Esophagus squamous epithelium (tissue), 5 donors: ENCODE data around the gene PLEKHA6. TPM values are rescaled to one million over a fixed set of nuclear protein-coding genes. Genes with fewer than 3 reads are reported as not detected.
A peak's percentile ranks its signal among the peaks of the same experiment; 100 is the strongest.

Experiments used
- DNase-seq: peaks from one replicate; lab custom pipeline; 2025; lab: John Stamatoyannopoulos, UW
- H3K27ac ChIP-seq, 4 donors: fragments of 200-600 bp; sonication (generic); one replicate each; pipeline ENCODE4 v1.5.1; 2016 to 2019; ENCODE audit warnings: mild to moderate bottlenecking in 1 of 4
- H3K27me3 ChIP-seq, 4 donors: fragments of 200-600 bp; sonication (generic); 1 replicate in 3 of 4; 2 replicates in 1 of 4; pipeline versions ENCODE4 v1.5.1 to v1.6.0; 2017 to 2021; ENCODE audit warnings: antibody characterized with exemption in 1 of 4
- H3K36me3 ChIP-seq, 3 donors: fragments of 200-600 bp; sonication (generic); one replicate each; pipeline ENCODE4 v1.5.1; 2016 to 2019
- H3K4me1 ChIP-seq, 3 donors: fragments of 200-600 bp; sonication (generic); one replicate each; pipeline ENCODE4 v1.5.1; 2017 to 2019
- H3K4me3 ChIP-seq, 4 donors: fragments of 200-600 bp; sonication (generic); 1 replicate in 3 of 4; 2 replicates in 1 of 4; pipeline ENCODE4 v1.5.1; 2016 to 2019; ENCODE audit warnings: mild to moderate bottlenecking in 2 of 4, moderate library complexity in 1 of 4
- H3K9me3 ChIP-seq, 3 donors: fragments of 200-600 bp; sonication (generic); one replicate each; pipeline ENCODE4 v1.5.1; 2016 to 2019
- CTCF ChIP-seq, 6 experiments: fragments of 450-650 bp in 4 of 6; fragments of 200-600 bp in 2 of 6; sonication (generic) in 2 of 6; IDR thresholded peaks; one replicate each; pipeline ENCODE4 v1.5.1; 2016 to 2019; ENCODE audit warnings: antibody characterized with exemption in 6 of 6, mild to moderate bottlenecking in 4 of 6, moderate library complexity in 4 of 6
- POLR2A ChIP-seq, 4 donors: fragments of 450-650 bp; IDR thresholded peaks; one replicate each; pipeline ENCODE4 v1.6.1; 2017; ENCODE audit warnings: antibody characterized with exemption in 4 of 4, mild to moderate bottlenecking in 4 of 4, moderate library complexity in 3 of 4
- WGBS, 2 donors: methylation state at CpG; one replicate each; pipeline ENCODE4 v1.1.5; 2018; 5-methylcytosine and 5-hydroxymethylcytosine counted together
- intact Hi-C: fragments of 100-400 bp; cut with DNase I; formaldehyde crosslinking; loops from one replicate; pipeline ENCODE4 v1.15.0; 2022
- total RNA-seq, 4 donors: library from RNA; depleted of rRNA; stranded (reverse); fragments of >200 nt; gene quantifications; one replicate each; pipeline ENCODE4 v1.1.0, GENCODE V29; 2016
- donor health status: DM: yes; HTN: yes; CAD: no.

PLEKHA6 gene
- total RNA-seq, 4 donors from 2014 or later: 7.4 to 40.6 (median 18.3) TPM

DNA sequence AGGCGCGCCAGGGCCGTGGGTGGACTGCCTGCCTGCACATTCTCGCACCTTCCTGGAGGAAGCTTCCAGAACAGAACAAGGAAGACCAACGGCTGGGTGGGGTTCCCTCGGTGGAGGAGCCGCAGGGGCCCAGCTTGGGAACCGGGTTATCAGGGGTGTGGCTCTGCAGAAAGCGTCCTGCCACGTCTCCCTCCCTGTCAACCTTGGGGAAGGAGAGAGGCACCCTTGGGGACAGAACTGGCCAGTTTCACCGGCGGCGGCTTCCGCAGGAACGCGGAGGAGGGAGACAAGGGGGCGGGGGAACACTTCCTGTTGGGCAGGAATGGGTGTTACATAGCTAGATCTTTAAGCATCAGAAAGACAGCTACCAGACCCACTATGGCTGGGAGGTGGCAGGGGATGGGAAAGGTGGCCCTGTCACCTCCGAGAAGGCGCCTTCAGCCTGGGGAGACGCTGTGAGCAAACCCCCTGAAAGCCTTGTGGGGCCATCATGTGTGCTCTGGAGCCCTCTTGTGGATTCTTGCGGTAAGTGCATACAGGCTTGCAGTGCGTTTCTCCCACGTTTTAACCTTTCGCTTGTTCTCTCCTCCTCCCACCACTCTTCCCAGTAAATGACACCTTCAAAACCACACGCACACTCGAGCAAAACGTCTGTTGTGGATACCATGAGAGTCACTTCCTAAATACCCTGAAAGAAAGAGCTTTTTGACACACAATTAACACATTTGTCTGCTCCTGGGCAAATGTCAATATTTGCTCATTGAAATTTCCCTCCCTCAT is 3.8 kb upstream of the PLEKHA6 start:
- H3K36me3 ChIP-seq: no peaks in the 10 kb centered on the region
- no peak for DNase-seq
- peaks cover 13 to 44% (median 21%) of the 10 kb centered on the region in 3 donors for H3K4me1 ChIP-seq
- no peaks in the 10 kb centered on the region for H3K9me3 ChIP-seq
- 1% methylated on average over 10 to 12 of the region's 27 CpGs for WGBS, 2 donors
- H3K4me3 ChIP-seq: peak overlapping the region; percentile 33 to 68 (median 46)
- peaks cover 0 to 18% (median 0%) of the 10 kb centered on the region in 4 donors for H3K27me3 ChIP-seq
- peak overlapping the region; percentile 29 to 74 (median 47) for H3K27ac ChIP-seq
- intact Hi-C loops: loop anchor here (5.0 kb wide), 2 partner anchors 106 to 201 kb away; no protein-coding TSS in a partner anchor
- no peak for TF ChIP-seq POLR2A (IDR thresholded peaks at IDR 0.05)
- peak; percentile 96 to 98 (median 97) for TF ChIP-seq CTCF (IDR thresholded peaks at IDR 0.05)

DNA sequence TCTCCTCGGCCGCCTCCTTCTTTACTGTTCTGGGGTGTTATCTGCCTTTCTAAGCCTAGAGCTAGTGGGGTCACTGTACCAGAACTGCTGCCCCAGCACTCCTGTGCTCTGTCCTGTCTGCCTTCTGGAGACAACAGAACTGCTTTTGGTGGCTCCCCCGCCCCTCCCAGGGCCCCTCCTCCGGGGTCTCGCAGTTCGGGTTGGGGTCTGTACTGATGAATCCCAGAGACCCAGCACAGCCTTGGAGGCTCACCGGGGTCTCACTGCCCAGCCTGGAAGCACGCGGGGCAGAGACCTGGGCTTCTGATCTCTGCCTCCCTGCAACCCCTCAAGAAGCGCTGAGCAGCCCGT is 3.2 kb upstream of the PLEKHA6 start:
- Histone ChIP-seq H3K4me1 (peaks cover 13 to 48% (median 21%) of the 10 kb centered on the region in 3 donors), H3K36me3 (no peaks in the 10 kb centered on the region), H3K27me3 (peaks cover 0 to 21% (median 0%) of the 10 kb centered on the region in 4 donors), H3K9me3 (no peaks in the 10 kb centered on the region), H3K4me3 (peak overlapping the region; percentile 33 to 68 (median 46)), H3K27ac (peak overlapping the region in 2 of 4 donors; percentile 59 to 74)
- WGBS, 2 donors: 69 to 100% methylated on average over 1 to 3 of the region's 11 CpGs
- no peak for DNase-seq
- TF ChIP-seq POLR2A (IDR thresholded peaks at IDR 0.05) (no peak), CTCF (IDR thresholded peaks at IDR 0.05) (no peak)
- intact Hi-C loops: loop anchor here (5.0 kb wide), 2 partner anchors 106 to 201 kb away; no protein-coding TSS in a partner anchor

- 72 to 89% methylated on average over 5 to 8 of the region's 10 CpGs for WGBS, 2 donors
- Histone ChIP-seq H3K36me3 (no peaks in the 10 kb centered on the region), H3K4me3 (no peak overlapping the region), H3K4me1 (peaks cover 13 to 42% (median 21%) of the 10 kb centered on the region in 3 donors), H3K9me3 (no peaks in the 10 kb centered on the region), H3K27ac (no peak overlapping the region), H3K27me3 (peaks cover 0 to 21% (median 0%) of the 10 kb centered on the region in 4 donors)
- intact Hi-C loops: loop anchor here (5.0 kb wide), 2 partner anchors 104 to 199 kb away; no protein-coding TSS in a partner anchor
- DNase-seq: no peak
- TF ChIP-seq POLR2A (IDR thresholded peaks at IDR 0.05) (no peak), CTCF (IDR thresholded peaks at IDR 0.05) (no peak)
Measured at GRCh38 chr1:204361781-204362180, 2.1 kb upstream of the PLEKHA6 start.

DNA sequence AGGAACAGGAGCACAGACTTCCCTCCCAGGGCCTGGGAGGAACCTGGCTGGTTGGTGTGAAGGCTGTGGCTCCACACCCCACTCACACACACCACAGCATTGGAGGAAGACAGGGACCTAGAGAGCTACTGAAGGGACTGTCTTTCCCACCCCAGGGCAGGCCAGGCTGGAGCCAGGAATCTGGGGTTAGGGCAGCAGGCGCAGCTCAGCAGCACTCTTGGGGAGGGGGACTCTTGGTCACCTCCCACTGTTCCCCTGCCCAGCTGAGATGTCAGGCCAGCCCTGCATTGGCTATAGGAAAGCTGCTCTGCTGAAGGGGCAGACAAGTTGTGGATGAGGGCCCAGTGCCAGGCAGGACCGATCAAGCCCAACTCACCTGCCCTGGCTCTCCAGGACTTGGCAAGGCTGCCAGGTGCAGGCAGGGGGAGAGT is 1.6 kb upstream of the PLEKHA6 start:
- Histone ChIP-seq H3K27ac (no peak overlapping the region), H3K4me1 (peaks cover 13 to 40% (median 21%) of the 10 kb centered on the region in 3 donors), H3K27me3 (peaks cover 0 to 21% (median 0%) of the 10 kb centered on the region in 4 donors), H3K9me3 (no peaks in the 10 kb centered on the region), H3K4me3 (no peak overlapping the region), H3K36me3 (no peaks in the 10 kb centered on the region)
- no peak for TF ChIP-seq POLR2A (IDR thresholded peaks at IDR 0.05)
- TF ChIP-seq CTCF (IDR thresholded peaks at IDR 0.05): no peak
- 40 to 75% methylated on average over 1 to 2 of the region's 2 CpGs for WGBS, 2 donors
- DNase-seq: no peak
- intact Hi-C loops: loop anchor here (5.0 kb wide), 2 partner anchors 104 to 199 kb away; no protein-coding TSS in a partner anchor

DNA sequence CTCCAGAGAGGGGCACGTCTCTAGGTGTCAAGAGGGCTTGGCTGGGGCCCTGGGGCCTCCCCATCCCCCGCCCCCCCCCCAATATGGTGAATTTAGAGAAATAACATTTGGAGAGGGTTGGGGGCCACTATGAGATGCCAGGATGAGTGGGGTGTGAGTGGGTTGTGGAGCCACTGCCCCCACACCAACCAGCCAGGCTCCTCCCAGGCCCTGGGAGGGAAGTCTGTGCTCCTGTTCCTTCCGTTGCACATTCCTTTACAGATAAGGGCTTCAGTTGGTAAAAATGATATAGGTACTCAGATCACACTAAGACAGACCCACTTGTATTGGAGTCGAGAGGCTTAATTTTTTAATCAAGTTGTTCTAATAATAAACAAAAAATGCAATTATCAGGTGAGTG is 585 bp upstream of the PLEKHA6 start:
- intact Hi-C loops: loop anchor here (5.0 kb wide), 2 partner anchors 103 to 198 kb away; no protein-coding TSS in a partner anchor

More for the DNA sequence above, 585 bp upstream of the PLEKHA6 start:
- Histone ChIP-seq H3K27ac (peak overlapping the region in 1 of 4 donors; percentile 11), H3K9me3 (no peaks in the 10 kb centered on the region), H3K36me3 (no peaks in the 10 kb centered on the region), H3K27me3 (peaks cover 0 to 21% (median 0%) of the 10 kb centered on the region in 4 donors), H3K4me3 (no peak overlapping the region), H3K4me1 (peaks cover 13 to 40% (median 21%) of the 10 kb centered on the region in 3 donors)
- WGBS, 2 donors: 47 to 51% methylated on average over 2 of the region's 4 CpGs
- TF ChIP-seq CTCF (IDR thresholded peaks at IDR 0.05) (no peak), POLR2A (IDR thresholded peaks at IDR 0.05) (no peak)
- no peak for DNase-seq
